Dedifferentiated amniotic fluid mesenchymal stem cell (primary cell): Measurements from ENCODE around the gene APRT.
"Not testable (repeated sequence)": the region's sequence is repeated elsewhere in the genome, so short reads cannot be mapped to it uniquely, and the experiment has no call there.

Experiments used
- DNase-seq: peaks from one replicate; pipeline ENCODE4 v3.0.0-alpha.2; 2016; ENCODE audit errors: extremely low spot score

Gene APRT

GRCh38 chr16:88788749-88789148 lies 23.0 kb downstream of the APRT start:
- DNase-seq = not testable (repeated sequence)

GRCh38 chr16:88787579-88788314 lies 24.0 kb downstream of the APRT start:
- no peak for DNase-seq

GRCh38 chr16:88785106-88785924 lies 26.4 kb downstream of the APRT start, which contains the start of gene PIEZO1:
TSS of gene PIEZO1 (minus strand) at chr16:88785220. CDS start at chr16:88784964, 256 bp downstream.
- DNase-seq = peak; percentile 51

GRCh38 chr16:88784856-88785105 lies 26.9 kb downstream of the APRT start:
- DNase-seq = no peak

- DNase-seq = peak; percentile 75
Observed at GRCh38 chr16:88784074-88784855, 27.5 kb downstream of the APRT start.

GRCh38 chr16:88783391-88784073 lies 28.2 kb downstream of the APRT start:
- DNase-seq = no peak

- DNase-seq = peak; percentile 69
Observed at GRCh38 chr16:88782454-88783390, 29.0 kb downstream of the APRT start.

- DNase-seq = no peak
Observed at GRCh38 chr16:88781140-88782077, 30.3 kb downstream of the APRT start.

GRCh38 chr16:88780142-88781062 lies 31.3 kb downstream of the APRT start:
- DNase-seq = no peak

- DNase-seq = no peak
Observed at GRCh38 chr16:88779406-88780141, 32.2 kb downstream of the APRT start.

- no peak for DNase-seq
Observed at GRCh38 chr16:88778541-88779065, 33.1 kb downstream of the APRT start.

DNA sequence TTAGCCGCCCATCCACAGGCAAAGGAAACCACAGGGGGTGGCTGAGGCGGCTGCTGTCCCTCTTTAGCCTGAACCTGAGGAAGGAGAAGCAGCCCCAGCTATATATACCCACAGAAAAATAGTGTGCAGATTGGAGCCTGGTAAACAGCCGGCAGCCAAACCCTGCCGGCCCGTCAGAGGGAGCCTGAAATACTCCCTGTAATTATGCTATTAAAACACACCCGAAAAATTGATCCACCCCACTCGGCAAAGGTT lies 33.5 kb downstream of the APRT start:
- DNase-seq = no peak

GRCh38 chr16:88777471-88778270 lies 34.1 kb downstream of the APRT start:
- DNase-seq = no peak

- no peak for DNase-seq
Observed at GRCh38 chr16:88775825-88776224, 35.9 kb downstream of the APRT start.

- no peak for DNase-seq
Observed at GRCh38 chr16:88774544-88775393, 37.0 kb downstream of the APRT start.

DNA sequence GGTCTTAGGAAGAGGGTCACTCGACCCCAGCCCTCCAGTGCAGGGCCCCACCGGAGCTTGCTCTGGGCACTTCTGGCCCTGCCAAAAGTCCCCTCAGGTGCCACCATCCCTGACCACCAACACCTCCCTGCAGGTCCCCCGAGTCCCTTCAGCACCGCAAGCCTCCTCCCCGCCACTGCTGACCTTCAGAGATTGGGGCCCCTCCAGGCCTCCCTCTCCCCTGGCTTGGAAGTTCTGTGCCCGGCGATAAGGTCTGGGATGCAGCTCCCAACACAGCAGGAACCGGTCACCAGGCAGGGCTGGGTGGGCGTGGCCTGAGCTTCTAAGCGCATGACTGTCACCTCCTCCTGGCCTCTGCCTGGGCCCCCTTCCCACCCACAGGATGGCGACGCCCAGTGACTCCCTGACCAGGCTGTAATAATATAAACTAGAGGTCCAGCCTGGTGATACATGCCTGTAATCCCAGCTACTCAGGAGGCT lies 37.9 kb downstream of the APRT start:
- DNase-seq = peak; percentile 31
